CD14-positive monocyte (primary cell): ENCODE results near the gene CDKN2B-AS1. TPM values are rescaled to one million over a fixed set of nuclear protein-coding genes. Genes with fewer than 3 reads are reported as not detected.

Experiments used
- DNase-seq, 3 donors: peaks; one replicate each; pipeline ENCODE4 v3.0.0-alpha.2; 2011 to 2022
- H2AFZ ChIP-seq: 2 replicates; pipeline ENCODE4 v1.6.0; 2012; ENCODE audit warnings: mild to moderate bottlenecking, low read depth, low read length, inconsistent platforms; ENCODE audit not compliant: insufficient read depth, poor library complexity, severe bottlenecking
- H3K27ac ChIP-seq, 2 donors: 1 replicate in 1 of 2; 2 replicates in 1 of 2; pipeline ENCODE4 v1.5.1; 2012 to 2013; ENCODE audit warnings: low read length in 2 of 2, control low read depth in 1 of 2, inconsistent platforms in 1 of 2, low read depth in 1 of 2, mild to moderate bottlenecking in 1 of 2
- H3K27me3 ChIP-seq, 2 donors: one replicate each; pipeline versions ENCODE4 v1.6.0 to v1.6.1; 2011 to 2013; ENCODE audit warnings: low read length in 2 of 2; ENCODE audit not compliant: control insufficient read depth in 2 of 2, insufficient read depth in 2 of 2
- H3K36me3 ChIP-seq, 2 donors: replicated peaks in 1 of 2; 1 replicate in 1 of 2; 2 replicates in 1 of 2; pipeline versions ENCODE4 v1.5.1 to v1.6.1; 2012 to 2013; ENCODE audit warnings: low read length in 2 of 2, control low read depth in 1 of 2, inconsistent platforms in 1 of 2, mild to moderate bottlenecking in 1 of 2; ENCODE audit not compliant: insufficient read depth in 2 of 2, control insufficient read depth in 1 of 2
- H3K4me1 ChIP-seq, 2 donors: 1 replicate in 1 of 2; 2 replicates in 1 of 2; pipeline versions ENCODE4 v1.5.1 to v1.6.1; 2012 to 2013; ENCODE audit warnings: low read length in 2 of 2, control low read depth in 1 of 2, inconsistent platforms in 1 of 2, mild to moderate bottlenecking in 1 of 2, moderate library complexity in 1 of 2; ENCODE audit not compliant: insufficient read depth in 2 of 2, control insufficient read depth in 1 of 2
- H3K4me2 ChIP-seq: replicated peaks from 2 replicates; pipeline ENCODE3; 2012; ENCODE audit warnings: low read length, moderate library complexity, mild to moderate bottlenecking; ENCODE audit not compliant: poor library complexity, severe bottlenecking; ENCODE audit errors: extremely low read depth
- H3K4me3 ChIP-seq, 3 experiments: fragments of 200-600 bp in 1 of 3; sonication (generic) in 1 of 3; replicated peaks in 1 of 3; 1 replicate in 2 of 3; 2 replicates in 1 of 3; pipeline ENCODE4 v1.5.1; 2011 to 2013; ENCODE audit warnings: low read length in 3 of 3, mild to moderate bottlenecking in 3 of 3, control low read depth in 2 of 3, low read depth in 2 of 3, inconsistent platforms in 1 of 3, moderate library complexity in 1 of 3
- H3K79me2 ChIP-seq: 2 replicates; pipeline ENCODE4 v1.6.0; 2012; ENCODE audit warnings: mild to moderate bottlenecking, control low read depth, inconsistent platforms, low read length, moderate library complexity; ENCODE audit not compliant: insufficient read depth
- H3K9ac ChIP-seq: 2 replicates; pipeline ENCODE4 v1.6.0; 2017; ENCODE audit warnings: low read length, mild to moderate bottlenecking; ENCODE audit not compliant: insufficient read depth, poor library complexity, severe bottlenecking
- H3K9me3 ChIP-seq, 2 donors: replicated peaks in 1 of 2; 1 replicate in 1 of 2; 2 replicates in 1 of 2; pipeline versions ENCODE4 v1.5.1 to v1.6.1; 2012 to 2013; ENCODE audit warnings: low read length in 2 of 2, control low read depth in 1 of 2; ENCODE audit not compliant: control insufficient read depth in 1 of 2, insufficient read depth in 1 of 2
- H4K20me1 ChIP-seq: 2 replicates; pipeline ENCODE4 v1.6.0; 2012; ENCODE audit warnings: mild to moderate bottlenecking, low read length, control low read depth, moderate library complexity; ENCODE audit not compliant: insufficient read depth
- H3K27ac Mint-ChIP-seq, 7 donors: one replicate each; pipeline ENCODE4 v1.8.0; 2020; ENCODE audit warnings: mild to moderate bottlenecking in 7 of 7, mixed read lengths in 7 of 7, moderate library complexity in 6 of 7, inconsistent platforms in 2 of 7
- H3K27me3 Mint-ChIP-seq, 3 donors: one replicate each; pipeline ENCODE4 v1.8.0; 2021 to 2022; ENCODE audit warnings: low read depth in 3 of 3, mild to moderate bottlenecking in 3 of 3, mixed read lengths in 3 of 3, moderate library complexity in 3 of 3, inconsistent platforms in 1 of 3
- H3K36me3 Mint-ChIP-seq, 2 donors: one replicate each; pipeline ENCODE4 v1.8.0; 2020; ENCODE audit warnings: mixed read lengths in 2 of 2, inconsistent platforms in 1 of 2, mild to moderate bottlenecking in 1 of 2
- H3K4me1 Mint-ChIP-seq: one replicate; pipeline ENCODE4 v1.8.0; 2020; ENCODE audit warnings: mild to moderate bottlenecking, mixed read lengths
- H3K4me3 Mint-ChIP-seq, 2 donors: one replicate each; pipeline ENCODE4 v1.8.0; 2020; ENCODE audit warnings: mild to moderate bottlenecking in 2 of 2, mixed read lengths in 2 of 2, moderate library complexity in 1 of 2
- H3K9me3 Mint-ChIP-seq, 7 donors: one replicate each; pipeline ENCODE4 v1.8.0; 2020 to 2022; ENCODE audit warnings: mixed read lengths in 7 of 7, mild to moderate bottlenecking in 6 of 7, moderate library complexity in 6 of 7, inconsistent platforms in 2 of 7
- CTCF ChIP-seq: fragments of 200-600 bp; IDR thresholded peaks from one replicate; pipeline ENCODE4 v1.8.0; 2022; ENCODE audit warnings: antibody characterized with exemption, mild to moderate bottlenecking
- WGBS: methylation state at CpG from one replicate; pipeline ENCODE4 v1.1.5; 2013; ENCODE audit warnings: missing lambda C conversion rate; ENCODE audit not compliant: insufficient coverage; 5-methylcytosine and 5-hydroxymethylcytosine counted together
- intact Hi-C, 2 donors: fragments of 100-400 bp; cut with micrococcal nuclease; formaldehyde crosslinking; loops; one replicate each; pipeline versions ENCODE4 v1.15.0 to v1.15.1; 2023
- polyA plus RNA-seq, 3 donors: library from polyadenylated mRNA; depleted of rRNA in 1 of 3; unstranded in 2 of 3; stranded (reverse) in 1 of 3; fragments of 300-500 nt in 2 of 3; fragments of >200 nt in 1 of 3; fragmentation: Illumina TruSeq in 2 of 3; gene quantifications; 1 replicate in 2 of 3; 2 replicates in 1 of 3; pipeline ENCODE4 v1.2.3, GENCODE V29; 2012 to 2021

Gene CDKN2B-AS1
- polyA plus RNA-seq, 3 donors: 0.35 to 0.55 (median 0.50) TPM

- H3K36me3 Mint-ChIP-seq: peaks cover 0 to 5% of the 10 kb centered on the region in 2 donors
- Histone ChIP-seq H3K4me1 (peaks cover 10 to 17% of the 10 kb centered on the region in 2 donors), H3K27ac (no peak overlapping the region), H3K4me3 (no peak overlapping the region), H2AFZ (no peak overlapping the region), H3K9me3 (no peaks in the 10 kb centered on the region), H3K4me2 (no peak overlapping the region), H3K9ac (no peak overlapping the region), H3K27me3 (peaks cover 22 to 41% of the 10 kb centered on the region in 2 donors), H3K79me2 (no peaks in the 10 kb centered on the region), H4K20me1 (no peaks in the 10 kb centered on the region), H3K36me3 (no peaks in the 10 kb centered on the region)
- TF ChIP-seq CTCF: no peak
- DNase-seq: no peak
- WGBS: no CpG with 5 or more reads among the region's 1 CpG
- intact Hi-C loops: no loop called here
- peaks cover 0 to 3% (median 0%) of the 10 kb centered on the region in 7 donors for H3K9me3 Mint-ChIP-seq
- H3K27ac Mint-ChIP-seq: no peak overlapping the region
- H3K4me1 Mint-ChIP-seq: peaks cover 24% of the 10 kb centered on the region
- H3K4me3 Mint-ChIP-seq: no peak overlapping the region
- H3K27me3 Mint-ChIP-seq: peaks cover 14 to 18% (median 18%) of the 10 kb centered on the region in 3 donors
These were observed 51.8 kb downstream of the CDKN2B-AS1 start for GRCh38 chr9:22046243-22046885.

- intact Hi-C loops: no loop called here
- no peaks in the 10 kb centered on the region for H4K20me1 ChIP-seq
- Mint-ChIP-seq H3K27ac (peak overlapping the region in 1 of 7 donors; percentile 40), H3K4me1 (peaks cover 18% of the 10 kb centered on the region), H3K36me3 (peaks cover 0 to 6% of the 10 kb centered on the region in 2 donors), H3K9me3 (peaks cover 0 to 3% (median 0%) of the 10 kb centered on the region in 7 donors), H3K4me3 (no peak overlapping the region), H3K27me3 (peaks cover 14 to 15% (median 15%) of the 10 kb centered on the region in 3 donors)
- 80% methylated on average over 2 of the region's 2 CpGs for WGBS
- no peak overlapping the region for H3K27ac ChIP-seq
- no peaks in the 10 kb centered on the region for H3K36me3 ChIP-seq
- peaks cover 18 to 33% of the 10 kb centered on the region in 2 donors for H3K27me3 ChIP-seq
- H3K9ac ChIP-seq: no peak overlapping the region
- no peak overlapping the region for H3K4me3 ChIP-seq
- DNase-seq: no peak
- H3K9me3 ChIP-seq: no peaks in the 10 kb centered on the region
- no peak overlapping the region for H3K4me2 ChIP-seq
- H3K79me2 ChIP-seq: no peaks in the 10 kb centered on the region
- TF ChIP-seq CTCF: no peak
- peaks cover 10 to 15% of the 10 kb centered on the region in 2 donors for H3K4me1 ChIP-seq
- no peak overlapping the region for H2AFZ ChIP-seq
These were observed 53.0 kb downstream of the CDKN2B-AS1 start for GRCh38 chr9:22047596-22047995.
